WI38 (cell line): ENCODE measurements around the gene RNF103.

Experiments
- H3K4me3 ChIP-seq: 2 replicates; pipeline ENCODE4 v1.5.1; 2011; ENCODE audit warnings: low read depth, mild to moderate bottlenecking, control low read depth, low read length
- TF ChIP-seq, protein P1 (sequence below): IDR thresholded peaks from 2 replicates; pipeline ENCODE4 v1.5.1; 2012; ENCODE audit warnings: low read depth, mild to moderate bottlenecking, control low read depth, low read length

The RNF103 gene

DNA sequence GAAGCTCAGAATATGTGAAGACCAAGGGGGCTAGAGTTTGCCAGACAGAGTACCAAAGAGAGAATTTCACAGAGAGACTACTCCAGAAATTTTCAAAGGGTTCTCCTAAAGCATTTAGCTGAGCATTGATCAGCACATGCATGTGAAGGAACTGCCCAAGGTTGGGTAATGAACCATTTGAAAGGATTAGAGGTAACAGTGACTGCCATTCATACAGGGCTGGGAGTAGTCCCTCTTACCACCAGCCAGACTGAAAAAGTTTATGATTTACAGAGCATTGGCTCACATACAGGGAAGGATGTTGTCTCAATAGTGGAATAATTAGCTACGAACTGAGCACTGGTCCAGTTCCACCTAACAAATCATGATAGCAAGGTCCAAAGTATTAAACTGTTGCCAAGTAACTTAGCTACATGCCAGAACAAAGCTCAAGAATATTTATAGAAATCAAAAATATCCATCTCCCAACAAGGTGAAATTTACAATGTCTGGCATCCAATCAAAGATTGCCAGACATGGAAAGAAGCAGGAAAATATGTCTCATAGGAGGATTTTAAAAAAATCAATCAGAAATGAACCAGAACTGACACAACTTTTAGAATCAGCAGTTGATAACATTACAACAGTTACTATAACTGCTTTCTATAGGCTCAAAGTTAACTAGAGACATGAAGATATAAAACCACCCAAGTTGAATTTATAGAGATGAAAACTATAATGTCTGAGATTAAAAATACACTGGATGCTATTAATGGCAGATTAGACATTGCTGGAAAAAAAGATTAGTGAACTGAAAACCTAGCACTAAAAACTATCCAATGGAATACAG is 25.7 kb upstream of the RNF103 start:
- TF ChIP-seq, protein P1, sequence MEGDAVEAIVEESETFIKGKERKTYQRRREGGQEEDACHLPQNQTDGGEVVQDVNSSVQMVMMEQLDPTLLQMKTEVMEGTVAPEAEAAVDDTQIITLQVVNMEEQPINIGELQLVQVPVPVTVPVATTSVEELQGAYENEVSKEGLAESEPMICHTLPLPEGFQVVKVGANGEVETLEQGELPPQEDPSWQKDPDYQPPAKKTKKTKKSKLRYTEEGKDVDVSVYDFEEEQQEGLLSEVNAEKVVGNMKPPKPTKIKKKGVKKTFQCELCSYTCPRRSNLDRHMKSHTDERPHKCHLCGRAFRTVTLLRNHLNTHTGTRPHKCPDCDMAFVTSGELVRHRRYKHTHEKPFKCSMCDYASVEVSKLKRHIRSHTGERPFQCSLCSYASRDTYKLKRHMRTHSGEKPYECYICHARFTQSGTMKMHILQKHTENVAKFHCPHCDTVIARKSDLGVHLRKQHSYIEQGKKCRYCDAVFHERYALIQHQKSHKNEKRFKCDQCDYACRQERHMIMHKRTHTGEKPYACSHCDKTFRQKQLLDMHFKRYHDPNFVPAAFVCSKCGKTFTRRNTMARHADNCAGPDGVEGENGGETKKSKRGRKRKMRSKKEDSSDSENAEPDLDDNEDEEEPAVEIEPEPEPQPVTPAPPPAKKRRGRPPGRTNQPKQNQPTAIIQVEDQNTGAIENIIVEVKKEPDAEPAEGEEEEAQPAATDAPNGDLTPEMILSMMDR, result no peak
- no peak overlapping the region for H3K4me3 ChIP-seq

DNA sequence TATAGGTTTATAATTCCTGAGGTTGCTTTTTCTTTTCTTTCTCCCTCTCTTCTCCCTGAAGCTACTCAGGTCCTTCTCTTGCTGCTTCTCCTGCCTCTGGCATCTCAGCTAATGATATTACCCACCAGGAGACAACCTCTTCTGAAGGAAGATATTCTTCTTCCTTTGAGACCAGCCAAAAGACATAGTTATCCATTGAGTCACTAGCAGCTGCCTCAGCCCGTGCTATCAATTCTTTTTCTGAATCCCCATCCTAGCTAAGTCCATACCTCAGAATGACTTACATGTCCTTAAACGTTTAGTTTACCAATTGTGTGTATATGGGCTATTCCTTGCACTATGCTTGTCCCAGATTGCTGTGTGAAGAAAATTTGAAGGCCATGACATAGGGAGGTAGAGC is 25.0 kb upstream of the RNF103 start:
- H3K4me3 ChIP-seq, result no peak overlapping the region
- TF ChIP-seq, protein P1, result no peak

DNA sequence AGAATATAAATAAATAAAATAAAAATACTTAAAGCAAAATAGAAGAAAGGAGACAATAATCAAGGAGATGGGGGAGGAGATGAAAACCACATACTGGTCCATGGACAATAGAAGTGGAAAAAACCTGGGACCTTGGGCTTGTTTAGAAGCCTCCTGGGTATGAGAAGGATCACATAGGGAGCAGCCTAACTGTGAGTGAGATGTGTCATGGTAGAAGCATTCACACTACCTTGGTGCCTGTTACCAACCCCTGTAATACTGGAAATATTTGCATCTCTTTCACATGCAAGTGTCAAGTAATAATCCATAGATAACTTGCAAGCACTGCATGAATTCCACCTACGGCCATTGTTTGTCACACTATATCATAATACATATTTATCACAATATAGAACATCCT is 23.2 kb upstream of the RNF103 start:
- H3K4me3 ChIP-seq, result no peak overlapping the region
- TF ChIP-seq, protein P1, result no peak

DNA sequence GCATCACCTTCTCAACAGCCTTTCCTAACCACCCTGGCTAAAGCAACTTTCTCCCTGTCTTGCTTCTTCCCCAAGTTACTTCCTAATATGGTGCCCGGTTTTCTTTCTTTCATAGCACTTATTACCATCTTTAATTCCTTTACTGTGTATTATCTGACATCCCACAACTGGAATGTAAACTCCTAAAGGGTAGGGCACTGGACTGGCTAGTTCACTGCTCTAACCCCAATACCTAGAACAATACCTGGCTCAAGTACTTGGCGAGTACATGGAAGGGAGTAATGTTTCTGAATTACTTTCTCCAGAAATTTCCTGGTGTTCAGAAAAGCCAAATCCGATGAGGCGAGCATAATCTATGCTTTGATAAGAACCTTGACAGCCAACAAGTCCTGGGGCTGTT is 22.7 kb upstream of the RNF103 start:
- TF ChIP-seq, protein P1, result no peak
- no peak overlapping the region for H3K4me3 ChIP-seq

DNA sequence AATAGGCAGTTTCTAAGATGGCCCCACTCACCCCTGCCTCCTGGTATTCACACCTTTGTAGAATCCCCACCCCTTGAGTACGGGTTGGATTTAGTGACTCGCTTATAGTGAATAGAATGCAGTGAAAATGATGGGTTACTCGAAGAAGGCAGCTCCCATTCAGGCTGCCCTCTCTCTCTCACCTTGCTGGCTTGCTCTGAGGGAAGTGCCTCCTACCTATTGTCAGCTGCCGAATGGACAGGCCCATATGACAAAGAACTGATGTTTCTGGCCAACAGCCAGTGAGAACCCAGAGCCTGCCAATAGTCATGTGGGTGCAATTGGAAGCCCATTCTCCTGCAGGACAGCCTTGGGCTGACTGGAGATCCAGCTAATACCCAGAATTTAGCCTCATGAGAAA is 22.1 kb upstream of the RNF103 start:
- no peak overlapping the region for H3K4me3 ChIP-seq
- TF ChIP-seq, protein P1, result no peak

DNA sequence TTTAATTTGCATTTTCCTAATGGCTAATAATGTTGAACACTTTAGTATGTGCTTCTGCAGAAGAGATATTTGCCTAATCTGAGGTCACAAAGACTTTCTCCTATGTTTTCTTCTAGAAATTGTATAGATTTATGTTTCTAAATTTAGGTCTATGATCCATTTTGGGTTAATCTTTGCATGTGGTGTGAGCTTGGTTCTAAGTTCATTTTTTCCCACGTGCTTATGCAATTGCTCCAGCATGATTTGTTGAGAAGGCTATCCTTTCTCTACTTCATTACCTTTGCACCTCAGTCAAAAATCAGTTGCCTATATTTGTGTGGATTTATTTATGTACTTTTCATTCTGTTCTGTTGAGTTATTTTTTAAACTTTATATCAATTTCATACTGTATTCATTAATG is 15.0 kb upstream of the RNF103 start:
- H3K4me3 ChIP-seq, result no peak overlapping the region
- TF ChIP-seq, protein P1, result no peak

DNA sequence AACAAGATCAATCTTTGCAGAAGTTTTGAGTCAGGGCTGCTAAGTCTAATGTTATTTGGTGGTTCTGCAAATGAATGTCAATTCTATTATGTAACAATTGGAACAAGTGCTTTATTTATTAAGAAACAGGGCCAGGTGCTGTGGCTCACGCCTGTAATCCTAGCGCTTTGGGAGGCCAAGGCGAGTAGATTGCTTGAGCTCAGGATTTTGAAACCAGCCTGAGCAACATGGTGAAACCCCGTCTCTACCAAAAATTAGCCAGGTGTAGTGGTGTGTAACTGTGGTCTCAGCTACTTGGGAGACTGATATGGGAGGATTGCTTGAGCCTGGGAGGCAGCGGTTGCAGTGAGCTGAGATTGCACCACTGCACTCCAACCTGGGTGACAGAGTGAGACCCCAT is 13.2 kb upstream of the RNF103 start:
- H3K4me3 ChIP-seq, result no peak overlapping the region
- TF ChIP-seq, protein P1, result no peak
